ENCODE data around the gene COG2. TPM values are rescaled to one million over a fixed set of nuclear protein-coding genes. Genes with fewer than 3 reads are reported as not detected.

Gene COG2
- total and polyA plus RNA-seq, 2 of the 13 experiments (the other 11 are each of a cell fraction or from before 2014, with no cell fraction given) = 16.8 to 36.3 TPM

DNA sequence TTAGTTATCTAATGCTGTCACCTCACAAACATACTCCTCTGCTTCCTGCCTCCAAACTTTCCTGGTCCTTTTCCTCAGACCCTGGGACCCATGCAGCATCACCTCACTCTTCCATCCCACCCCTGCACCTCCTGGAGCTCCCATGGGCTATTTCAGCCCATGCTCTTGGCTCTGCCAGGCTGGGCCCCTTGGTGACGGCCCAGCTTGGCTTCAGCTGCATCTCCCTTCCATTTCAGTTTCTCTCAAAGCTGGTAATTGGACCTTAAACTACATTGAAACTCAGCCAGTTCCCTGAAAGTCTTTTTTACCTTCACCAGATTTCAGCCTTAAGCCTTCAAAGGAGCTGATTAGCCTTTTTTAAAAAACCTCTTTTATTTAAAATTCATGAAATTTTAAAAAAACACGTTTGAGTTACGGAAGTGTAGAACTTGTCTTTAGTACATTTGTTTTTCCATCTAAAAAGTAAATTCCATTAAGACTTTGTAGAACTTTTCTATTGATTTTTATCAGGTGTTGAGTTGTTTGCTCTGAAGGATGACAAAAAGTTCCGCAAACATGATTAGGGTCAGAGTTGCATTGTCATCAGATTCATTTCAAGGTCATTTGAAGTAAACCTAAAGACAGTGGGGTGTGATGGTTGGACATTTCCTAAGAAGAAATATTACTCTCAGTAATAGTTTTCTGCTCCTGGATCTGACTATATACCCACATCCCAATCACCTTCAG, 38.2 kb downstream of the COG2 start:
- H3K4me3 ChIP-seq (replicated peaks in 1 of 3; ENCODE audit: insufficient read depth in 1 of 3, low read depth in 2 of 3, low read length in 3 of 3) = peak overlapping the region in 1 of 3 experiments; percentile 21; a peak in 1 of 6 replicates
- POLR2A ChIA-PET = interaction anchor here (0.8 to 3.0 kb wide), 5 partner anchors 22 to 39 kb away, joined by 3 to 14 read pairs (median 5); partner anchors contain the start of gene AGT
- peak overlapping the region; percentile 67 for H3K27ac ChIP-seq (ENCODE audit: extremely low read length, insufficient read depth, low read length)
- TF ChIP-seq, protein P1, sequence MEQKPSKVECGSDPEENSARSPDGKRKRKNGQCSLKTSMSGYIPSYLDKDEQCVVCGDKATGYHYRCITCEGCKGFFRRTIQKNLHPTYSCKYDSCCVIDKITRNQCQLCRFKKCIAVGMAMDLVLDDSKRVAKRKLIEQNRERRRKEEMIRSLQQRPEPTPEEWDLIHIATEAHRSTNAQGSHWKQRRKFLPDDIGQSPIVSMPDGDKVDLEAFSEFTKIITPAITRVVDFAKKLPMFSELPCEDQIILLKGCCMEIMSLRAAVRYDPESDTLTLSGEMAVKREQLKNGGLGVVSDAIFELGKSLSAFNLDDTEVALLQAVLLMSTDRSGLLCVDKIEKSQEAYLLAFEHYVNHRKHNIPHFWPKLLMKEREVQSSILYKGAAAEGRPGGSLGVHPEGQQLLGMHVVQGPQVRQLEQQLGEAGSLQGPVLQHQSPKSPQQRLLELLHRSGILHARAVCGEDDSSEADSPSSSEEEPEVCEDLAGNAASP (CRISPR knock-in tag; IDR thresholded peaks at IDR 0.05; ENCODE audit: borderline replicate concordance) = peak; percentile 63; the same call in 1 of the 2 replicates
- TF ChIP-seq PPARG (CRISPR knock-in tag; conservative IDR thresholded peaks at IDR 0.05) (peak; percentile 74), ZNF33A (CRISPR knock-in tag; IDR thresholded peaks at IDR 0.05; ENCODE audit: borderline replicate concordance) (no peak), MAFK (conservative IDR thresholded peaks at IDR 0.05 in 1 of 2, IDR thresholded peaks at IDR 0.05 in 1 of 2; ENCODE audit: low read length in 2 of 2) (peak; percentile 89 to 93), FOXA1 (IDR thresholded peaks at IDR 0.05) (0 out of 2 replicates have a peak, but pooled peaks have one; percentile 23), FOXA1 (CRISPR knock-in tag; IDR thresholded peaks at IDR 0.05) (peak; percentile 56), KAT8 (CRISPR knock-in tag; IDR thresholded peaks at IDR 0.05) (0 out of 2 replicates have a peak, but pooled peaks have one; percentile 23), MIER3 (CRISPR knock-in tag; IDR thresholded peaks at IDR 0.05; ENCODE audit: borderline replicate concordance) (0 out of 2 replicates have a peak, but pooled peaks have one; percentile 28), SIX1 (CRISPR knock-in tag; IDR thresholded peaks at IDR 0.05; ENCODE audit: borderline replicate concordance) (peak; percentile 51; the same call in 1 of the 2 replicates), ZNF382 (CRISPR knock-in tag; IDR thresholded peaks at IDR 0.05; ENCODE audit: borderline replicate concordance) (no peak), ASH2L (IDR thresholded peaks at IDR 0.05; ENCODE audit: insufficient read length, low read depth, low read length) (peak; percentile 49), RARA (CRISPR knock-in tag; IDR thresholded peaks at IDR 0.05) (peak; percentile 70), ARID3A (IDR thresholded peaks at IDR 0.05; ENCODE audit: low read depth, low read length) (peak; percentile 77), NFKB2 (CRISPR knock-in tag; IDR thresholded peaks at IDR 0.05; ENCODE audit: borderline replicate concordance) (no peak), FOXP1 (IDR thresholded peaks at IDR 0.05) (no peak), FOXP1 (CRISPR knock-in tag; IDR thresholded peaks at IDR 0.05) (peak; percentile 73; the same call in 1 of the 2 replicates), NCOA2 (CRISPR knock-in tag; IDR thresholded peaks at IDR 0.05) (peak; percentile 77), CEBPG (CRISPR knock-in tag; IDR thresholded peaks at IDR 0.05) (peak; percentile 49; the same call in 1 of the 2 replicates), HNF4A (CRISPR knock-in tag; IDR thresholded peaks at IDR 0.05) (peak; percentile 42)
- TF ChIP-seq, protein P2, sequence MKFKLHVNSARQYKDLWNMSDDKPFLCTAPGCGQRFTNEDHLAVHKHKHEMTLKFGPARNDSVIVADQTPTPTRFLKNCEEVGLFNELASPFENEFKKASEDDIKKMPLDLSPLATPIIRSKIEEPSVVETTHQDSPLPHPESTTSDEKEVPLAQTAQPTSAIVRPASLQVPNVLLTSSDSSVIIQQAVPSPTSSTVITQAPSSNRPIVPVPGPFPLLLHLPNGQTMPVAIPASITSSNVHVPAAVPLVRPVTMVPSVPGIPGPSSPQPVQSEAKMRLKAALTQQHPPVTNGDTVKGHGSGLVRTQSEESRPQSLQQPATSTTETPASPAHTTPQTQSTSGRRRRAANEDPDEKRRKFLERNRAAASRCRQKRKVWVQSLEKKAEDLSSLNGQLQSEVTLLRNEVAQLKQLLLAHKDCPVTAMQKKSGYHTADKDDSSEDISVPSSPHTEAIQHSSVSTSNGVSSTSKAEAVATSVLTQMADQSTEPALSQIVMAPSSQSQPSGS (CRISPR knock-in tag; IDR thresholded peaks at IDR 0.05) = peak; percentile 51; the same call in 1 of the 2 replicates
- TF ChIP-seq, protein P3, sequence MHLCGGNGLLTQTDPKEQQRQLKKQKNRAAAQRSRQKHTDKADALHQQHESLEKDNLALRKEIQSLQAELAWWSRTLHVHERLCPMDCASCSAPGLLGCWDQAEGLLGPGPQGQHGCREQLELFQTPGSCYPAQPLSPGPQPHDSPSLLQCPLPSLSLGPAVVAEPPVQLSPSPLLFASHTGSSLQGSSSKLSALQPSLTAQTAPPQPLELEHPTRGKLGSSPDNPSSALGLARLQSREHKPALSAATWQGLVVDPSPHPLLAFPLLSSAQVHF (CRISPR knock-in tag; IDR thresholded peaks at IDR 0.05) = no peak

More for the DNA sequence above, 38.2 kb downstream of the COG2 start:
- Histone ChIP-seq H3K79me2 (ENCODE audit: insufficient read depth, low read length) (no peaks in the 10 kb centered on the region), H3K36me3 (replicated peaks in 1 of 2; ENCODE audit: control insufficient read depth in 1 of 2, insufficient read depth in 2 of 2, low read length in 2 of 2) (peaks cover 20 to 68% of the 10 kb centered on the region in 2 experiments), H4K20me1 (ENCODE audit: insufficient read depth, low read length) (no peaks in the 10 kb centered on the region), H3K9ac (ENCODE audit: insufficient read depth, low read depth, low read length) (no peak overlapping the region), H3K9me3 (ENCODE audit: low read length) (no peaks in the 10 kb centered on the region), H2AFZ (ENCODE audit: low read length) (no peak overlapping the region), H3K4me2 (ENCODE audit: low read depth, low read length) (peak overlapping the region; percentile 59), H3K27me3 (ENCODE audit: control insufficient read depth in 1 of 2, insufficient read depth in 2 of 2, low read length in 2 of 2) (no peaks in the 10 kb centered on the region), H3K4me1 (ENCODE audit: insufficient read depth, low read length) (peaks cover 40% of the 10 kb centered on the region)
- CTCF ChIA-PET (ENCODE audit: low intra/inter-chr PET ratio, low total read pairs) = no interaction called here
- DNase-seq (ENCODE audit: low spot score) (peak; percentile 73), ATAC-seq (peak; percentile 68), FAIRE-seq (peak; percentile 63)
- in situ Hi-C loops (cut with HindIII; ENCODE audit: extremely low pct_ligation_motif_present, low pct_unique_long_range_greater_than_20kb) = no loop called here
- WGBS (ENCODE audit: low lambda C conversion rate) = 5% methylated on average over 4 of the region's 4 CpGs
- no TSS peak for BruUV-seq (replicated peaks)
- intact Hi-C loops (cut with micrococcal nuclease; ENCODE audit: unreplicated experiment) = loop anchor here (2.0 kb wide), 2 partner anchors 22 to 48 kb away; no protein-coding TSS in a partner anchor
